K562 (cell line): ENCODE results near the gene DUSP16. TPM values are rescaled to one million over a fixed set of nuclear protein-coding genes. Genes with fewer than 3 reads are reported as not detected.

Experiments
- ATAC-seq: fragments of 200-7000 bp; cut with Tn5 transposase; 3 replicates; pipeline ENCODE4 v1.9.1; 2020; ENCODE audit warnings: moderate library complexity
- BruUV-seq: library from RNA; stranded (reverse); fragments of 400-500 nt; replicated peaks from 2 replicates; lab custom pipeline; 2021; lab: Mats Ljungman, UMichigan
- CTCF ChIA-PET: fragments of 300-600 bp; formaldehyde crosslinking; extraction: SDS; loops from one replicate; lab custom pipeline; 2021; ENCODE audit warnings: low intra/inter-chr PET ratio; lab: Yijun Ruan, JAX
- POLR2A ChIA-PET: fragments of 300-600, 350-650 bp; sonication (Branson Sonifier 250); formaldehyde crosslinking; extraction: SDS; loops from one replicate; lab custom pipeline; 2021; ENCODE audit warnings: antibody characterized with exemption, inconsistent platforms; lab: Yijun Ruan, JAX
- DNase-seq, 4 experiments: peaks; one replicate each; pipeline versions ENCODE4 v3.0.0 to v3.0.0-alpha.2; 2011 to 2018; ENCODE audit warnings: low spot score in 3 of 4, mixed read lengths in 3 of 4; ENCODE audit errors: extremely low read depth in 1 of 4
- FAIRE-seq: peaks from 2 replicates; lab custom pipeline; 2011; peaks lifted over from hg19 to GRCh38; lab: Jason Lieb, UNC
- H2AFZ ChIP-seq: 2 replicates; pipeline ENCODE4 v1.6.0; 2011; ENCODE audit warnings: low read depth, low read length, control low read depth, inconsistent platforms
- H3K27ac ChIP-seq: fragments of 200-600 bp; 3 replicates; pipeline ENCODE4 v1.8.0; 2011; ENCODE audit warnings: low read depth, mild to moderate bottlenecking, control low read depth, inconsistent platforms, low read length, moderate library complexity, mixed read lengths; ENCODE audit errors: extremely low read depth
- H3K27me3 ChIP-seq, 2 experiments: fragments of 300-600 bp in 1 of 2; 2 replicates in 1 of 2; 3 replicates in 1 of 2; pipeline versions ENCODE4 v1.6.0 to v1.8.0; 2011; ENCODE audit warnings: inconsistent platforms in 2 of 2, low read length in 2 of 2, mild to moderate bottlenecking in 1 of 2, mixed read lengths in 1 of 2, moderate library complexity in 1 of 2; ENCODE audit not compliant: control insufficient read depth in 2 of 2, insufficient read depth in 2 of 2
- H3K36me3 ChIP-seq: fragments of 300-600 bp; 3 replicates; pipeline ENCODE4 v1.8.0; 2011; ENCODE audit warnings: mild to moderate bottlenecking, low read length, inconsistent platforms; ENCODE audit not compliant: control insufficient read depth, insufficient read depth
- H3K4me1 ChIP-seq, 2 experiments: fragments of 200-600 bp in 1 of 2; replicated peaks in 1 of 2; 2 replicates in 1 of 2; 3 replicates in 1 of 2; pipeline versions ENCODE4 v1.5.1 to v1.8.0; 2011; ENCODE audit warnings: inconsistent platforms in 2 of 2, low read length in 2 of 2, mild to moderate bottlenecking in 1 of 2, mixed read lengths in 1 of 2, moderate library complexity in 1 of 2; ENCODE audit not compliant: control insufficient read depth in 2 of 2, insufficient read depth in 2 of 2
- H3K4me2 ChIP-seq: 2 replicates; pipeline ENCODE4 v1.6.1; 2011; ENCODE audit warnings: low read length, control low read depth, inconsistent platforms, mixed read lengths; ENCODE audit not compliant: insufficient read depth
- H3K4me3 ChIP-seq: fragments of 200-600 bp; sonication (generic), shearing (Covaris generic); 2 replicates; pipeline ENCODE4 v1.5.1; 2016; ENCODE audit warnings: control low read depth, inconsistent platforms
- H3K79me2 ChIP-seq: fragments of 200-600 bp; 3 replicates; pipeline ENCODE4 v1.8.0; 2011; ENCODE audit warnings: low read length, inconsistent platforms; ENCODE audit not compliant: control insufficient read depth, insufficient read depth
- H3K9ac ChIP-seq, 2 experiments: 2 replicates each; pipeline versions ENCODE4 v1.6.0 to v1.6.1; 2011; ENCODE audit warnings: low read depth in 2 of 2, low read length in 2 of 2, control low read depth in 1 of 2, inconsistent platforms in 1 of 2, mild to moderate bottlenecking in 1 of 2, mixed read lengths in 1 of 2; ENCODE audit not compliant: insufficient read depth in 1 of 2
- H3K9me1 ChIP-seq: one replicate; pipeline ENCODE4 v1.6.0; 2011; ENCODE audit warnings: inconsistent platforms, mild to moderate bottlenecking, low read length, moderate library complexity; ENCODE audit not compliant: control insufficient read depth, insufficient read depth
- H3K9me3 ChIP-seq: replicated peaks from 2 replicates; pipeline ENCODE4 v1.5.1; 2011; ENCODE audit warnings: low read depth, low read length, inconsistent platforms; ENCODE audit not compliant: control insufficient read depth, insufficient read depth
- H4K20me1 ChIP-seq: replicated peaks from 2 replicates; pipeline ENCODE4 v1.6.1; 2011; ENCODE audit warnings: low read length, inconsistent platforms, mixed read lengths; ENCODE audit not compliant: control insufficient read depth, insufficient read depth
- FOXA1 ChIP-seq: fragments of 450-650 bp; IDR thresholded peaks from 2 replicates; pipeline ENCODE4 v1.6.1; 2016; ENCODE audit warnings: mild to moderate bottlenecking, borderline replicate concordance
- FOXA3 ChIP-seq, 2 experiments: fragments of 450-650 bp in 1 of 2; sonication (generic) in 1 of 2; formaldehyde crosslinking; IDR thresholded peaks in 1 of 2; conservative IDR thresholded peaks in 1 of 2; 2 replicates each; pipeline versions ENCODE4 v1.4.0 to v1.8.0; 2020 to 2022; ENCODE audit warnings: mild to moderate bottlenecking in 2 of 2, missing genetic modification reagents in 1 of 2
- HNRNPL ChIP-seq: fragments of 200-400 bp; formaldehyde crosslinking; IDR thresholded peaks from 2 replicates; pipeline ENCODE4 v1.6.1; 2017; ENCODE audit warnings: low read depth, mild to moderate bottlenecking, low read length
- IRF9 ChIP-seq: fragments of 450-650 bp; IDR thresholded peaks from 2 replicates; pipeline ENCODE4 v1.6.1; 2016; ENCODE audit warnings: missing biosample characterization, missing genetic modification characterization
- KLF6 ChIP-seq: fragments of 250-450 bp; sonication (Bioruptor Pico); IDR thresholded peaks from 2 replicates; pipeline ENCODE4 v1.4.0; 2020; ENCODE audit warnings: mild to moderate bottlenecking, moderate library complexity, borderline replicate concordance
- MEF2A ChIP-seq: IDR thresholded peaks from 2 replicates; pipeline ENCODE4 v1.6.1; 2011; ENCODE audit warnings: low read depth, mild to moderate bottlenecking, low read length, moderate library complexity; ENCODE audit not compliant: control insufficient read depth
- NR2C2 ChIP-seq, 2 experiments: fragments of 200-800 bp in 1 of 2; sonication (Bioruptor generic) in 1 of 2; sonication (generic) in 1 of 2; formaldehyde crosslinking in 1 of 2; IDR thresholded peaks; 2 replicates each; pipeline versions ENCODE4 v1.6.1 to v1.8.0; 2016 to 2022; ENCODE audit warnings: mild to moderate bottlenecking in 1 of 2, missing compliant biosample characterization in 1 of 2, missing genetic modification characterization in 1 of 2, missing genetic modification reagents in 1 of 2
- PHTF2 ChIP-seq: fragments of 250-450 bp; sonication (Bioruptor Pico); IDR thresholded peaks from 2 replicates; pipeline ENCODE4 v1.5.0; 2021; ENCODE audit warnings: mild to moderate bottlenecking
- RBBP5 ChIP-seq: fragments of 200-600 bp; sonication (generic); IDR thresholded peaks from 2 replicates; pipeline ENCODE4 v1.6.1; 2012; ENCODE audit warnings: borderline replicate concordance, mild to moderate bottlenecking, low read length, control low read depth, inconsistent platforms; ENCODE audit not compliant: insufficient read depth, poor library complexity, severe bottlenecking
- RBM22 ChIP-seq: fragments of 200-400 bp; formaldehyde crosslinking; IDR thresholded peaks from 2 replicates; pipeline ENCODE4 v1.6.1; 2018; ENCODE audit warnings: low read length, low read depth; ENCODE audit not compliant: poor library complexity, severe bottlenecking
- RBM25 ChIP-seq: fragments of 200-400 bp; formaldehyde crosslinking; IDR thresholded peaks from 2 replicates; pipeline ENCODE4 v1.6.1; 2018; ENCODE audit warnings: low read length, low read depth, moderate library complexity; ENCODE audit not compliant: severe bottlenecking
- SRSF1 ChIP-seq: fragments of 200-400 bp; formaldehyde crosslinking; IDR thresholded peaks from 2 replicates; pipeline ENCODE4 v1.6.1; 2017; ENCODE audit warnings: mild to moderate bottlenecking, low read depth, low read length, moderate library complexity
- TAF9B ChIP-seq: fragments of 450-650 bp; IDR thresholded peaks from 2 replicates; pipeline ENCODE4 v1.6.1; 2018; ENCODE audit warnings: mild to moderate bottlenecking; ENCODE audit not compliant: partially characterized antibody
- THAP7 ChIP-seq: fragments of 250-450 bp; sonication (Bioruptor Pico); IDR thresholded peaks from 2 replicates; pipeline ENCODE4 v1.5.0; 2021
- ZNF274 ChIP-seq: IDR thresholded peaks from 2 replicates; pipeline ENCODE4 v1.6.1; 2011; ENCODE audit warnings: low read depth, mild to moderate bottlenecking, low read length, moderate library complexity, borderline replicate concordance
- ZNF311 ChIP-seq: fragments of 250-450 bp; sonication (Bioruptor Pico); IDR thresholded peaks from 2 replicates; pipeline ENCODE4 v1.4.0; 2020; ENCODE audit warnings: mild to moderate bottlenecking, moderate library complexity
- ZNF41 ChIP-seq: fragments of 250-450 bp; sonication (Bioruptor Pico); conservative IDR thresholded peaks from 2 replicates; pipeline ENCODE4 v1.4.0; 2020; ENCODE audit warnings: mild to moderate bottlenecking
- ZNF830 ChIP-seq: fragments of 250-450 bp; sonication (Bioruptor Pico); IDR thresholded peaks from 2 replicates; pipeline ENCODE4 v1.5.0; 2021; ENCODE audit warnings: mild to moderate bottlenecking
- WGBS: fragments of 100-300 bp; shearing (Covaris generic); methylation state at CpG from one replicate; pipeline ENCODE4 v1.1.6; 2016; ENCODE audit warnings: low coverage, mixed read lengths; ENCODE audit not compliant: insufficient coverage; ENCODE audit errors: missing lambda C conversion rate; 5-methylcytosine and 5-hydroxymethylcytosine counted together
- in situ Hi-C: fragments of 300-500 bp; cut with MboI; formaldehyde crosslinking; loops from 4 replicates; pipeline ENCODE4 v1.15.0; 2018; ENCODE audit warnings: inconsistent platforms, mixed read lengths
- intact Hi-C: fragments of 100-400 bp; cut with micrococcal nuclease; formaldehyde crosslinking; loops from 2 replicates; pipeline ENCODE4 v1.14.2; 2022
- polyA plus RNA-seq, 8 experiments: library from polyadenylated mRNA; depleted of rRNA in 4 of 8; stranded (reverse) in 5 of 8; unstranded in 3 of 8; fragments of >200 nt; fragmentation: Nextera tagmentation in 2 of 8; fragmentation: Illumina TruSeq in 1 of 8; extraction: Ambion mirVana in 2 of 8; extraction: Trizol in 1 of 8; gene quantifications; 2 replicates each; pipeline versions ENCODE4 v1.2.1 to v1.2.3, GENCODE V29; 2011 to 2014; ENCODE audit warnings: inconsistent platforms in 1 of 8, missing spikeins in 1 of 8
- total RNA-seq, 7 experiments: library from RNA; depleted of rRNA in 6 of 7; stranded (reverse); fragments of >200 nt in 6 of 7; fragmentation: Illumina TruSeq in 2 of 7; extraction: Trizol in 2 of 7; gene quantifications; 2 replicates each; pipeline versions ENCODE4 v1.2.1 to v1.2.3, GENCODE V29; 2011 to 2021; ENCODE audit warnings: low replicate concordance in 1 of 7

DUSP16 gene
- total and polyA plus RNA-seq, 9 of the 15 experiments (the other 6 are each of a cell fraction or from before 2014, with no cell fraction given) = 0.70 to 12.3 (median 5.7) TPM

- TF ChIP-seq ZNF41 (CRISPR knock-in tag) (no peak), KLF6 (no peak), RBBP5 (no peak)
Measured at GRCh38 chr12:12474471-12474928, 88.2 kb downstream of the DUSP16 start (continued).

GRCh38 chr12:12473223-12473622 is 89.4 kb downstream of the DUSP16 start:
- Histone ChIP-seq H3K9me3 (no peaks in the 10 kb centered on the region), H3K9me1 (no peaks in the 10 kb centered on the region), H3K36me3 (peaks cover 23% of the 10 kb centered on the region; the same call in 2 of the 3 replicates), H3K27me3 (no peaks in the 10 kb centered on the region), H2AFZ (no peak overlapping the region), H4K20me1 (peaks cover 8% of the 10 kb centered on the region), H3K4me3 (no peak overlapping the region), H3K9ac (no peak overlapping the region), H3K4me2 (no peak overlapping the region), H3K4me1 (peaks cover 6 to 16% of the 10 kb centered on the region in 2 experiments; a peak in 3 of 5 replicates), H3K27ac (no peak overlapping the region), H3K79me2 (no peaks in the 10 kb centered on the region)
- TF ChIP-seq HNRNPL (no peak), IRF9 (tag) (no peak), THAP7 (CRISPR knock-in tag) (no peak), PHTF2 (CRISPR knock-in tag) (no peak), FOXA1 (no peak), ZNF274 (no peak), RBM22 (no peak), SRSF1 (no peak), FOXA3 (CRISPR knock-in tag; conservative IDR thresholded peaks at IDR 0.05 in 1 of 2, IDR thresholded peaks at IDR 0.05 in 1 of 2) (no peak), TAF9B (no peak), NR2C2 (CRISPR knock-in tag; IDR thresholded peaks at IDR 0.05) (no peak), NR2C2 (tag; IDR thresholded peaks at IDR 0.05) (no peak), ZNF311 (CRISPR knock-in tag) (no peak), ZNF830 (CRISPR knock-in tag) (no peak), RBM25 (no peak), MEF2A (no peak)
- POLR2A ChIA-PET = interaction anchor here (0.6 to 1.3 kb wide), 3 partner anchors 31 to 207 kb away, joined by 3 read pairs; partner anchors contain the start of genes BORCS5 and LRP6
- no TSS peak for BruUV-seq
- FAIRE-seq (no peak), DNase-seq (no peak), ATAC-seq (no peak)
- WGBS = 89% methylated on average over 1 of the region's 4 CpGs
- CTCF ChIA-PET = no interaction called here
- intact Hi-C loops = no loop called here
- in situ Hi-C loops = no loop called here
